Fibroblast of pulmonary artery (primary cell): Measurements from ENCODE around the gene CD2BP2.
A peak's percentile ranks its signal among the peaks of the same experiment; 100 is the strongest.

ENCODE experiments used
- DNase-seq: peaks from one replicate; pipeline ENCODE4 v3.0.0-alpha.2; 2010; ENCODE audit warnings: low read depth
- H3K4me3 ChIP-seq: replicated peaks from 2 replicates; pipeline ENCODE4 v1.5.1; 2011; ENCODE audit warnings: low read depth, mild to moderate bottlenecking, control low read depth, low read length, moderate library complexity
- TF ChIP-seq, protein P1 (sequence below): IDR thresholded peaks from 2 replicates; pipeline ENCODE4 v1.5.1; 2011; ENCODE audit warnings: mild to moderate bottlenecking, control low read depth, low read length, inconsistent platforms; ENCODE audit errors: missing control alignments

CD2BP2 gene

DNA sequence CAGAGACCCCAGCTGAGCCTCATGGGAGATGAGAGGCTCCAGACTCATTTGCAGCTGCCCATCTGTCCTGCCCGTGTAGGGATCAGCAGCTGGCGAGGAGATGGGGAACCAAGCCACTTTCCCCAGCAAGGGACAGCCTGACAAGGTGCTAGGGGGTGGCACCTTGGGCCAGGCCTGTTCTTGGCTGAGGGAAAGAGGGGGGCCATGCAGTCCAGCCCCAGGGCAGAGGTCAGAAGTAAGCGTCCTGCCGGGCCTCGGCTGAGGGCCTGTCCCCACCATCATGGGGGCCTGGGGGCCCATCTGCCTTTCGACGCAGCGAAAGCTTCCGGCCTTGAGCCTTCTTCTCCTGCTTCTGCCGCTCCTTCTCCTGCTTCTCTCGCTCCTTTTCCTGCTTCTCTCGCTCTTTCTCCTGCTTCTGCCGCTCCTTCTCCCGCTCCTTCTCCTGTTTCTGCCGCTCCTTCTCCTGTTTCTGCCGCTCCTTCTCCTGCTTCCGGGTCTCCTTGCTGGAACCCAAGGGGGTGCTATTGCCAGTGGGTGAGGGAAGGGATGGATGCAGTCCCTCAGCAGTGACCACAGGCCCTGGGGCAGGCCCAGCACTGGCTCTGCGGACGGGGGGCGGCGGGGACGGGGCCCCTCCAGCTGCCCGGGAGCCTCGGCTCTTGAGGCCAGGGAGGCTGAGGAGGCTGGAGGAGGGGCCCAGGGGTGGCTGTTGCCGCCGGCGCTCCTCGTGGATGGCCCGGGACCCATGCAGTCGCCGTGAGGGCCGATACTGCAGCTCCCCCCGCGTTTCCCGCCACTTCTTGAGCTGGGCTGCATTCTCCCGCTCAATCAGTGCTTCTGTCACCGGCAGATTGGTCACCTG is 2.8 kb upstream of the CD2BP2 start:
- no peak for DNase-seq
- no peak overlapping the region for H3K4me3 ChIP-seq
- TF ChIP-seq, protein P1, sequence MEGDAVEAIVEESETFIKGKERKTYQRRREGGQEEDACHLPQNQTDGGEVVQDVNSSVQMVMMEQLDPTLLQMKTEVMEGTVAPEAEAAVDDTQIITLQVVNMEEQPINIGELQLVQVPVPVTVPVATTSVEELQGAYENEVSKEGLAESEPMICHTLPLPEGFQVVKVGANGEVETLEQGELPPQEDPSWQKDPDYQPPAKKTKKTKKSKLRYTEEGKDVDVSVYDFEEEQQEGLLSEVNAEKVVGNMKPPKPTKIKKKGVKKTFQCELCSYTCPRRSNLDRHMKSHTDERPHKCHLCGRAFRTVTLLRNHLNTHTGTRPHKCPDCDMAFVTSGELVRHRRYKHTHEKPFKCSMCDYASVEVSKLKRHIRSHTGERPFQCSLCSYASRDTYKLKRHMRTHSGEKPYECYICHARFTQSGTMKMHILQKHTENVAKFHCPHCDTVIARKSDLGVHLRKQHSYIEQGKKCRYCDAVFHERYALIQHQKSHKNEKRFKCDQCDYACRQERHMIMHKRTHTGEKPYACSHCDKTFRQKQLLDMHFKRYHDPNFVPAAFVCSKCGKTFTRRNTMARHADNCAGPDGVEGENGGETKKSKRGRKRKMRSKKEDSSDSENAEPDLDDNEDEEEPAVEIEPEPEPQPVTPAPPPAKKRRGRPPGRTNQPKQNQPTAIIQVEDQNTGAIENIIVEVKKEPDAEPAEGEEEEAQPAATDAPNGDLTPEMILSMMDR: no peak

DNA sequence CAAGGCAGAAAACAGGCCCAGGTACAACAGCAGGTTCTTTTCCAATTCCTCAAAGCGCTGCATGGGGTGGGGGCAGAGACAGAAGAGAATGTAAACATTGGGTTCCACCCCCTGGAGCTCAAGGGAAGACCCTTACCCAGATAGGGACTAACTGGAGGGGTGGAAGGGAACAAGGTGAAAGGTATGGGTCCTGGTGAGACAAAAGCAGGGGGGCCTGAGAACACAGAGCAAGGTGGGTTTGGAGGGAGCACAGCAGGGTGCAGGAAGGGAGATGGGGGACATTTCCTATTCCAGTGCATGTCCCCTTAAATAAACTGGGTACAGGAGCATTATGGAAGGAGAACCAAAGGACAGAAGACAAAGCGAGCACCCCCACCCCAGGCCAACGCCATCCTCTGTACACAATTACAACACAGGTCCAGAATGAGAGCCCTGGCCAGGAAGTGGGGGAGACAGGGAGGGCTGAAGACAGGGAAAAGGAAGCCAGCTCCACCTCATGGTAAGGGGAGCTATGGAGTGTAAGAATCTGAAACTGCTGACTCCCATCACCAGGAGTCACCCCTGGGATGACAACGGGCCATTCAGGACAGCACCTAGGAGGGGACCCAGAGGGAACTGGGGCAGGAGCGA is 2.1 kb upstream of the CD2BP2 start:
- no peak overlapping the region for H3K4me3 ChIP-seq
- TF ChIP-seq, protein P1: no peak
- peak; percentile 36 for DNase-seq

DNA sequence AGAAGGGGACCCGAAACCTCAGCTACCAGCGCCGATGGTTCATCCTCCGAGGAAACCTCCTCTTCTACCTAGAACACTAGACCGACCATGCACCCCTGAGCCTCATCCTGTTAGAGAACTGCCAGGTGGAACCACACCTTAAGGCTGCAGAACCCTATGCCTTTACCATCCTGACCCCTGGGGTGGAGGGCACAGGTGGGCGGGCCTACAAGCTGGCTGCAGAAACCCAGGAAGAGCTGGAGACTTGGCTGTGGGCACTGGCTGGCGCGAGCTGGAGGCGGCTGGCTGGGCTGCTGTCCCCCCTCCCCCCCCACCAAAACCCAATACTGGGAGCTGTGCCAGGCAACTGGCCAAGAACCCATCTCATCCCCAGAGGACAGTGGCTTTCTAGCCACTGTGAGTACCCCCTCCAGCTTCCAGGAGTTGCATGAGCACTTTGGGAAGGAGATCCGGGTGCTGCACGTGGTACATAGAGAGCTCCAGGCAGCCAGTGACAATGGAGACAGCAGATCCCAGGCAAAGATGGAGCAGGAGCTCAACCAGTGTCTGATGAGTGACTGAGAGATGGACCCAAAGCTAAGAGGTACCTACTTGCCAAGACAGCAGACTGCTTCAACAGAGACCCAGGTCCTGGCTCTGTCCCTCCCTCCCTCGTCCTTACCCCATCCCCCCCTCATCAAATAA is 1.4 kb upstream of the CD2BP2 start:
- no peak overlapping the region for H3K4me3 ChIP-seq
- DNase-seq: no peak
- TF ChIP-seq, protein P1: no peak

DNA sequence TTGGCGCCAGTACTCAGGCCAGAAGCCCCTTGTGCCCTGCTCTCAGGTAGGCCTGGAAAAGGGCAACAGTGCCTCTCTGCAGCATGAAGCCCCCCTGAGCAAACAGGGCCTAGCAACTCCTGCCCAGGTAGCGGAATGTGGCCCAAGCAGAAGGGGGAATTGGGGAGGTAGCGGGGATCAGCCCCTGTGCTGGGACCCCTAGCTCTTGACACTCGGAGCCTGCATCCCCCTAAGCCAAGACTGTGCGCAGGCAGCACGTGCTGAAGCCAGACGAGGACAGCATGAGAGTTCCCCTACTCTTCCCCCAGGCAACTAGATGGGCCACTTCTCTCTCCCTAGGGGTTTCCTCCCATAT is 823 bp upstream of the CD2BP2 start:
- no peak for DNase-seq
- TF ChIP-seq, protein P1: no peak
- H3K4me3 ChIP-seq: peak overlapping the region; percentile 78

DNA sequence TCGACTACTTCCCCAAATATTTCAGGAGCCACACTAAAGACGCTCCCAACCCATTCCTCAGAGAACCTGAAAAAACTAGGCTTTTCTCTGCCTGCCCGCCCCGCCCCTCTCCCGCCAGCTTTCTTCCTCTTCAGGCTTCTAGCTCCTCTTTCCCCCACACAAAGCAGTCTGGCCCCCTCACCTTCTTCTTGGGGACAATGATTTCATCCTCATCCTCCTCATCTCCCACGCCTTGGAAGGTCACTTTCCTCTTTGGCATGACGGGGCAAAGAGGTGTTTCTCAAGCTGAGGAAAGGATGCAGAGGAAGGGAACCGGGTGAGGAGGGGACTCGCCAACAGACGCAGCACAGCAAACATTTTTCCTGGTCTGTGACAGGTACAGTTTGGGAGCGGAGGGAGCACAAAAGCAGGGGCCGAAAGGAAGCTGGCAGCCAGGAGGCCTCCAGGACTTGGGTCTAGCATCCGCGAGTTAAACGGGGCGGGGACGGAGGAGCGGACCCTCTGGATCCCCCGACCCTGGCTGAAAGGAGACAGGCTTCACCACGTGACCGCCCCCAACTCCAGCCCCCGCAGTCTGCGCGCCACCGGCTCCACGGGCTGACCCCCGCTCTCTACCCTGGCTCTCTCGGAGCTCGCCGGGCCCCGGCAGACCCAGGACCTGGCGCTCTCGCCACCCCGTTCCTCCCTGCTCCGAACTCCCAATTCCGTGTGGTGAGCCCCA is 525 bp downstream of the CD2BP2 start:
- H3K4me3 ChIP-seq: peak overlapping the region; percentile 78
- TF ChIP-seq, protein P1: no peak
- no peak for DNase-seq

DNA sequence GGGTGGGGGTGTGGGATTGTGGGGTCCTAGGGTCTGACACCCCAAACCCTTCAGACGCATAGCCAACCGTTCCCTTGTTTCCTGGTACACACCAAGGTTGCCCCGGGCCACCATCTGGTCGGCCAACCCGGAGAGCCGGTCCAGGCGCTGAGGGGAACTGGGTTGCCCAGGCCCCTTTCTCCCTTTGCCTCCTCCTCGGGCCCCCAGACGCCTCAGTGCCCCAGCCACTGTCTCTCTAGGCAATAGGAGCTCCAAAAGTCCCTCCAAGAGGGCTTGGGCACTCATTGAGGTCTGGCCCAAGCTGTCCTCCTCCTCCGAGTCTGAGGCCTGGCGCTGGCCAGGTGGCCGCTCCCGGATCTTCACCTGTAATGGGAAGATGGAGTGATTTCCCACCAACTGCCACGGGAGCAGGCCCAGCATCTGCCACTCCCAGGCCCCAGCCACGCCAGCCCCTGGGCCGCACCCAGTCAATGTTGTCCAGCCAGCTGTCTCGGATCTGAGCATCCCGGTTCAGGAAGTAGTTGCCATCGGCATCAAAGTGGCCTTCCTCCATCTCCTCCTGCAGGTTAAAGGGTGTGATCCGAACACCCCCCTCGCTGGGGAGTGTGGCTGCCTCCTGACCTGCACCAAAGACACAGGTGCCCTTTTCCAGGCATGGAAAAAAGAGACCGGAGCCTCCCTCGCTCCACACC is 1.5 kb downstream of the CD2BP2 start:
- peak overlapping the region; percentile 78 for H3K4me3 ChIP-seq
- no peak for DNase-seq
- TF ChIP-seq, protein P1: no peak
